ENCODE results near the gene PNLDC1.

The PNLDC1 gene

DNA sequence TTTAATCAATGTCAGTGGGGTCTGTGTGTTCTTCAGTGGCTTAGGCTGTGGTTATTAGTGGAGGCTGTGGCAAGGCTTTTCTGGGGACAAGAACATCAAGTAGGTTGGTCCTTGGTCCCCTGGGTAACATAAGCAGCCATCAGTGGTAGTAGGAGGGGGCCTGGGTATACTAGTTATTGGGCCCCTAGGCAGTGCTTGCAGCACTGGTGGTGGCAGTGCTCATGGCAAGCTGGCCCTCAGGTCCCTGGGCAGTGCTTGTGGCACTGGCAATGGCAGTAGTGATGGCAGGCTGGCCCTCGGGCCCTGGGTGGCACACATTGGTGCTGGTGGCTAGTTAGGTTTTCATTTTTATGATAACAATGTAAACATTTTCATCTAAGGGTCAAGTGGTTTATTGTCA lies 58.2 kb downstream of the PNLDC1 start:
- DNase-seq: no peak

DNA sequence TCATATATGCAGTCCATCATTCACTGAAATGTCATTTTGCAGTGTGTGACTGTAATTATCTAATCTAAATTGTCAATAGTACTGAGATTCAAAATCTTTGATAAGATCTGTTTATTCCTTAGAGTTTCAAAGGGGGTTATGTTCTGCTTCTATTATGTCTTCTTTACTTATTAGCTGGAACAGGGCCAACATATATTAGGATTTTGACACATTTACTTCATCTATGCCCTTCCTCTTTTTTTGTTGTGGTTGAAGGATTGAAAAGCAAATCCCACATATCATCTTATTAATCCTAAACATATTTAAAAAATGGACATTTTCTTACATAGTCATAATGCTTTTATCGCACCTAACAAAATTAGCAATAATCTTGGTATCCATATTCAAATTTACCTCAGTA lies 60.4 kb downstream of the PNLDC1 start:
- DNase-seq: no peak

DNA sequence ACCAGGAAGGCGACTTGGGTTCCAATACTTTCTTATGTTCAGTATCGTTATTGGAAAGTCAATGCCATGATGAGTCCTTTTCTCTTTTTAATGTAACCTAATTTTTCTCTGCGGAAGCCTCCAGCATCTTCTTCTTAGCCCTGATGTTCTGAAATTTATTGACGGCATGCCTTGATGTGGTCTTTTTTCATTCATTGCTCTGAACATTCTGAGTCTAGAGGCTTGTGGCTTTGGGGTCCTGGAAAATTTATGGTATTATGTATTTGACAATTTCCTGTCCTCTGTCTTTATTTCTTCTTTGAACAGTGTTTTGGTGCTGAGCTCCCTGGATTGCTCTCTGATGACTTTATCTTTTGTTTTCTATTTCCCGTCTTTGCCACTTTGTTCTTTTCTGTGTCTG lies 62.0 kb downstream of the PNLDC1 start:
- no peak for DNase-seq

DNA sequence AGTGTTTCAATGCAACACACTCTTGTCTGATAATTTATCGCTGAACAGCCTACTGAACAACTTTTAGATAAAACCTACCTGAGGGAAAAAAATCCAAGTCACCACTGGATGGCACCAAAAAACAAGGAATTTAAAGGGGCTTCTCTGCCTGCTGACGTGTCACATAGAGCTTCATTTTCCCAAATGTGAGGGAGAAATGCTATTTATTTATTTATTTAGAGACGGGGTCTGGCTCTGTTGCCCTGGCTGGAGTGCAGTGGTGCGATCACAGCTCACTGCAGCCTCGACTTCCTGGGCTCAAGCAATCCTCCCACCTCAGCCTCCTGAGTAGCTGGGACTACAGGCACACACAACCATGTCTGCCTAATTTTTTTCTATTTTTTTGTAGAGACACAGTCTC lies 63.3 kb downstream of the PNLDC1 start:
- DNase-seq: peak; percentile 40

DNA sequence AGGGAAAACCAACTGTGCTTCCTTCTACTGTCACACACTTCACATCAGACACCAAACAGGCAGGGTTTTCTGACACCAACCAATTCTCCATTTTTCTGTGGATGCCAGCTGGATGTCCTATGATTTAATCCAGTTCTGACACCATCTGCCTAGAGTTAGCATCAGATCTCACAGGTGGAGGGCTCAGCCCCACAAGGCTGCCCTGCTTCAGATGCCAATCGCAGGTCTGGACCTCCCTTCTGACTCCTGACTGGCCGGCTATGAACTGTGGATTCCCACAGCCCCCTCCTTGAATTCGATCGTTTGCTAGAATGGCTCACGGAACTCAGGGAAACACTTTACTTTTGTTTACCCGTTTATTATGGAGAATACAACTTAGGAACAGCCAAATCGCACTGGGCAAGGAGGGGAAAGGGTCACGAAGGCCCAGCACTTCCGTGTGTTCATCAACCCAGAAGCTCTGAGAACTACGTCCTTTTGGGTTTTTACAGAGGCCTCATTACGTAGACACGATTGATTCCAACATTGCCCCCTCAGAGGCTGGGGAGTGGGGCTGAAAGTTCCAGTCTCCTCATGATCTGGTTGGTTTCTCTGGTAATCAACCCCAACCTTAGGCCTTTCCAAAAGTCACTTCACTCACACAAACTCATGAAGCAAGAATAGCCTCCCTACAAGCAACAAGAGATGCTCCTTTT lies 65.3 kb downstream of the PNLDC1 start:
- DNase-seq: no peak

DNA sequence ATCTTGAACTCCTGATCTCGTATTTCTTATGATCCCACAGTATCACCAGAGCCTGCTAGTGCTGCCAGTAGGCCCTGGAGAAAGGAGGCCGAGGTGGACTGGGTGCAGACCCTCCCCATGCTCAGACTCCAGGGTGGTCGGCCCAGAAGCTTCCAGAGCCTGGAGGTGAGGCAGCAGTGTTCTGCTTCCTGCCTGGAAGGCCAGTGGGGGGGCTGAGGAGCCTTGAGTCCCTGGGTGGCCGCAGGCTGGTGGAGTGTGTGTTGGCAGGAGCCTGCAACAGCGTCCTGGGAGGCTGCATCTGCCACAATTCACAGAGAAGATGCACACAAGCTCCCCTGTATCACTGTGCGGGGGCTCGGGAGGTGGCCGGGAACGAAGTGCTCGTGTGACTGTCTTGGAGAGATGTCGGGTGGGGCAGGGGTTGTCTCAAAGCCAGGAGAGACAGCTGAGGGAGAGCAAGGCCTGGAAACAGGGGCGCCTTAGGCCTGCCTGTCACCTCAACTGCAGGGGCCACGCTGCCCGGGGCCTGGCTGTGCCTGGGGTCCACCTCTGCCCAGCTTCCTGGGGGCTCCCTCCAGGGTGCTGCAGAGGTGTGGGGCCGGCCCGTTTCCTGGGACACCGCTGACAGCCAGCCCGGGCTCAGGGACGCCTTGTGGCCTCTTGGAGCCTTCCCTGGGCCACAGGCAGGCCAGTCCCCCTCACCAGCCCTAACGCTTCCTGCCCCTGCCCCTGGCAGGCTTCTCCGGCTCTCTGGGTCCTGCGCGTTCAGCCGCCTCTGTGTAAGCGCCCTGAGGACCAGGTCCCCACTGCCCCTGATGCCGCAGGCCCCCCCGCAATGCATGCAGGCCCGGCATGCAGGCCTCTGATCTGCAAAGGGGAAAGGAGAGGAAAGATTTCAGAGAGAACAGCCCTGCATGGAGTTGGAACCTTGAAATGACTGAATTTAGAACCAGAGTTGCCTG lies 66.5 kb downstream of the PNLDC1 start:
- DNase-seq: no peak

All from left hindlimb (tissue), 1 donor.